HK-2 (cell line): ENCODE results near the gene TRIM38.
"Not testable (repeated sequence)": the region's sequence is repeated elsewhere in the genome, so short reads cannot be mapped to it uniquely, and the experiment has no call there.

ENCODE experiments used
- DNase-seq: peaks from one replicate; pipeline ENCODE4 v3.0.0-alpha.2; 2018; ENCODE audit not compliant: unreplicated experiment

TRIM38 gene

GRCh38 chr6:25971187-25971821, 8.7 kb downstream of the TRIM38 start:
- DNase-seq: peak; percentile 51

- no peak for DNase-seq
Measured at GRCh38 chr6:25972128-25972527, 9.5 kb downstream of the TRIM38 start.

DNA sequence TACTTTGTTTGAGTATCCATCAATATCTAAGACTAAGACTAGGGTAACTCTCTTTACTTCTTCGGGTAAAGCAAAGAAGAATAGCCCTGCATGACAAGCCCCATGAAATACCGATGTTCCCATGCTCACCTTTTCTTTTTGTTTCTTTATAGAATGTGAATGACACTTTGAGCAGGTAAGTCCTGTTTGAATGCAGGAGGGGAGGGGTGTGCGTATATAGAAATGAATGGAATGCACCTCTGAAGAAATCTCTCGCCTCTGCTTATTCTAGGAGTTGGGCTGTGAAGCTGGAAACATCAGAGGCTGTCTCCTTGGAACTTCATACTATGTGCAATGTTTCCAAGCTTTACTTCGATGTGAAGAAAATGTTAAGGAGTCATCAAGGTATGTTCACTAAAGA, 10.3 kb downstream of the TRIM38 start:
- no peak for DNase-seq

- no peak for DNase-seq
Measured at GRCh38 chr6:25973923-25974555, 11.4 kb downstream of the TRIM38 start.

- no peak for DNase-seq
Measured at GRCh38 chr6:25975923-25976560, 13.4 kb downstream of the TRIM38 start.

GRCh38 chr6:25980935-25981334, 18.3 kb downstream of the TRIM38 start:
- DNase-seq: no peak

DNA sequence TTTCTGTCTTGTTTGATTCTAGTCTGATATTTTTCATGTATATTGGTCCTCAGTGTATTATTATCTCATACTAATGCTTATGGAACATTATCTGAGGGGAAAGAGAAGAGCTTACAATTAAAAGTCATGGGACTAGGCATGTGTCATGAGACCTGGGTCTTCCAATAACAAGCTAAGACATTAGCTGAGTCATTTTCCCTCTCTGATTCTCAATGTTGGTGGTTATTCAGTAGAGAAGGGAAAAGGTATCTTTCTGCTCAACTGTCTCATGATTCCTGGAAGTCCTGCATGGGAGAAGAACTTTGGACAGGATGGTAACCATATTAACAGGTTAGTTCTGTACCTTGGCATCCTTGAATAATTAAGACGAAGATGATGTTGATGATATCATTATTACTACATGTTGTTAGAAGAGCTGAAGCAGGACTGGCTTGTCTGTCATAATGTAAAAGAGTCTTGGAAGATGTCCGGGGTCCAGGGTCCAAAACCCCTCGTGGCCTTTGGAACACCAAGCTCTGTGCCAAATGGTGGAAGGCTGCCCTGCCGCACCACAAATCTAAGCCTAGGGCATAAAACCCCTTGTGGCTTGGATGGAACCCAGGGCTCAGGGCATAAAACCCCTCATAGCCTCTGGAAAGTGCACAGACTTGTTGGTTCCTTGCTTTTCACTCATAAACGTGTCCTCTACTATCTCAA, 19.1 kb downstream of the TRIM38 start:
- no peak for DNase-seq

DNA sequence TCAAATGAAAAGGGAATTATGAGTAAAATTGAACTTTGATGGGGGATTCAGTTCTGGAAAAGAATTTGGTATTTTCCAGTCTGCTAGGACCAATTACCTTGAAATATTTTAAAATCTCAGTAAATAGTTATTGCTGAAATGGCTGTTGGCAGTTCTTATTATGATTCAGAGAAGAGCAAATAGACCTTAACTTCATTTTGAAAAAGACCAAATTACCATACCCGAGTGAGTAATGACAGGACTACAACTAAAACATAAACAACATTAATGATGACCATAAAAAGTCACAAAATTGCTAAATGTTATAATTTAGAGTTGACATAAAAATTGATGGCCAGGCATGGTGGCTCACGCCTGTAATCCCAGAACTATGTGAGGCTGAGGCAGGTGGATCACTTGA, 21.7 kb downstream of the TRIM38 start:
- DNase-seq: no peak

DNA sequence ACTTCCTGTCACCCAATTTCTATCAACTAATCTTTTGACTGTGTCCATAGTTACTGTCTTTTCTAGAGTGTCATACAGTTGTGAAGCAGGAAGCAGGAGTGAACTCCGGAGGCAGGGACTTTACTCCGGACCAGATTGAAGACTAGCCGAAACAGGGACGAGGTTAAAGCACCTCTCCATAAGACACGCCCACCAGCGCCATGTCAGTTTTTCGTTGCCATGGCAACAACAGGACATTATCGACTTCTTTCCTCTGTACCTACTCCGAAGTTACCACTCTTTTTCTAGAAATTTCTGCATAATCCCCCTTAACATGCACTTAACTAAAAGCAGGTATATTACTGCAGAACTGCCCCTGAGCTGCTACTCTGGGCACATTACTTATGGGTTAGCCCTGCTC, 25.2 kb downstream of the TRIM38 start:
- no peak for DNase-seq

DNA sequence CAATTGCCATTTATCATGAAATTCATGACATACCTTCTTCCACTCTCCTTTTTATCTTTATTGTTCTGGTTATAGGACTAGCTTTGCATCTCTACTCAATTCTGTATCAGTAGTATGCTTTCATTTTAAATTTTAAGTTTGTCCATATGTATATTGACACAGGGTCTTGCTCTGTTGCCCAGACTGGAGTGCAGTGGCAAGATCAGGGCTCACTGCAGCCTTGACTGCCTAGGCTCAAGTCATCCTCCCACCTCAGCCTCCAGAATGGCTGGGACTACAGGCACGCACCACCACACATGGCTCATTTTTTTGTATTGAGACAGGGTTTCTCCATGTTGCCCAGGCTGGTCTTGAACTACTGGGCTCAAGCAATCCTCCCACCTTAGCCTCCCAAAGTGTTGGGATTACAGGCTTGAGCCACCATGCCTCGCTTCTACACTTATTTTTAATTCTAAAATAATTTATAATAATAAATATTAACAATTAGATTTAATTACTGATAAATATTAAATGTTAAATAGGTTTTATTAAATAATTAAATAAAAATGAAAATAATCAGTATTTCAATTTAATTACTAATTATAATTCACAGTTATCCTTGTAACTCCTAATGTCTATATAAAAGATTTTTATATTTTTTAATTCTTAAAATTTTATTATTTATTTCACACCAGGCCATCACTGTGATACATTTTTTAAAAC, 27.7 kb downstream of the TRIM38 start:
- no peak for DNase-seq

DNA sequence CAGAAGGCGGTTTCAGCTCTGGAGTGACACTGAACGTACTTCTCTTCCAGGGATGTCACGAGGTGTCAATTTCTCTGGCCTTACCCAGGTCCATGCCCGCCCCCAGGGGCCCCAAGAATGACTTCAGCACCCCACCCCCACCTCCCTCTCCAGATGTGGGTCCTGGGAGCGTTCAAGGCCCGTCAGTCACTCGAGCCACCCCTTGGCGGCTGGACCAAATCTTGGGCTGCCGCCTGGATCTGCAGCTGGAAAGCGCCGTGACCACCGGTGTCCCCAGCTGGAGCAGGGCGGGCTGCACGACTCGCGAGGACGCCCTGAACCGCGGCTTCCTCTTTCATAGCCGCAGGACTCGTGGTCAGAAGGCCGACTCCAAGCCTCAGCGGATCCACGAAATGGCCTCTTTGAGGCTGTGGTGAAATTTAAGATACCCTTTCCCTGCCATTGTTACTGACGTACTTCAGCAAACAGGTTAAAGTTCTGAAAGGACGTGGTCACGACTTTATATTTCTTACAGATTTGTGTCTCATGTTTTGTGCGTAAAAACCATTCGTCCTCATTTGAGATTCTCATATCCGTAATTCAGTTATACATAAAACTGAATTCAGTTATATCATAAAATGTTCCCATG, 29.3 kb downstream of the TRIM38 start:
- DNase-seq: peak; percentile 69

DNA sequence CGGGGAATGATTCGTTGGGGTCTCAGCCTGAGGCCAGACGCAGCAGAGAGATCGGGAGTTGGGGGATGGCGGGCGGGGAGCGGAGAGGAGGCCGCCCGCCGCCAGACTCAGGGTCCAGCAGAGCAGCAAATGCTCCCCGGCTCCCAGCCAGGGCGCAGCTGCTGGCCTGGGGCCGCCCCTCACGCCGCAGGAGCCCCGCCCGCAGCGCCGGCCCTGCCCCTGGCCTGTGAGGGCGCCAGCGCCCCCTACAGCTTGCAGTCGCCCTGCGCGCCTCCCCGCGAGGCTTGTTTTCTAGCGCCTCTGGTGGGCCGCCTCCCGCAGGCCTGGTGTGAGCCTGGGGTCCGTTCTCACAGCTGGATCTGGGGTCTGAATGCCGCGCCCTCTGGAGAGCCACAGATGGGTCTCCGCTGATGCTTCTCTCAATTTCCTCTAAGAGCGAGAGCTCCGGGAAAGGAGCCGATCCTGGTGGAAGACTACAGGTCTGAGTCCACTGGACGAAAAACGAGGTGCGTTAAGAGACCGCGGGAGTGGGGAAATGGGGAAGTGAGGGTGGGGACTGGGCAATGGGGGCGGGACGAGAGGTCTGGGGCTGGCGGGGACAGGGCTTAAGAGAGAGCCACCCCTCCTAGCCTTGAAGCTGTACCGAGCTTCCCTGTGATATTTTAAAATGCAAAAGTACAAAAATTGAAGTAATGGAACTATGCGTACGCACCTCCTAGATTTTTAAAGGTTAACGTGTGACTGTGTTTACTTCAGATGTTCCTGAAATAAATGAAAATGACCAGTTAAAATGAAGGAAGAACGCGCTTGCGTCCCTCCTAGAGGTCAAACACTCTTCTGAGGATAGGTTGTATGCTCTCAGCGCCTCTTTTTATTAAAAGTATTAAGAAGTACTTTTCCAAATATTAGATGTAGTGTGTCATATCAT, 30.1 kb downstream of the TRIM38 start:
- peak; percentile 98 for DNase-seq

- DNase-seq: not testable (repeated sequence)
Measured at GRCh38 chr6:25993341-25993684, 30.7 kb downstream of the TRIM38 start.

DNA sequence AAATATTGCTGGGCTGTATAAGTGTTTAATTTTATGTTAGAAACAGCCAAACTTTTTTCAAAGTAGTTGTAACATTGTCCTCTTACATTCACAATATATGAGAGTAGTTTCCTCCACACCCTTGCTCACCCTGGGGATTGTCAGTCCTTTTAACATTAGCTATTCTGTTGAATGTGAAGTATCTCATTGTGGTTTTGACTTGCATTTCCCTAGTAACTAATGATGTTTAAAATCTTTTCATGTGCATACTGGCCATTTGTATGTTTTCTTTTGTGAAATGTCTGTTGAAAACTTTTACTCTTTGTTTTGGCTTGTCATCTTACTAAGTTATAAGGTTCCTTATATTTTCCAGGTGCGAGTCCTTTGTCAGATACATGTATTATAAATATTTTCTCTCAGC, 32.9 kb downstream of the TRIM38 start:
- no peak for DNase-seq

DNA sequence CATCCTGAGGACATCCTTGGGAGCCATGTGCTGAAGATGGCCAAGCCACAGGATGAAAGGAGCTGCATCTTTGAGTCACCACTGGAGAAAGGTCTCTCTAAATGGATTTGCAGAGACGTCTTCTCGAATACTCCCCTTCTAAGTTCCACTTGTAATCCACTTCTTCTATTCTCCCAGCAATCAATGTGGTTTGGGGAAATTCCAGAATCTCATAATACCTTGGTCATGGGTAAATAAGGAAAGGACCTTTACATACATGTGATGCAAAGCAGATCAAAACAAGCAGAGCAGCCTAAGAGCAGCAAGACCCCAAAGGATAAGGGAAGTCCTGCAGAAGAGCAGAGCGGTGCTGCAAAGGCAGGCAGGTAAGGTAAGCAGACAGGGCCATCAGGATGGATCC, 35.3 kb downstream of the TRIM38 start:
- no peak for DNase-seq

DNA sequence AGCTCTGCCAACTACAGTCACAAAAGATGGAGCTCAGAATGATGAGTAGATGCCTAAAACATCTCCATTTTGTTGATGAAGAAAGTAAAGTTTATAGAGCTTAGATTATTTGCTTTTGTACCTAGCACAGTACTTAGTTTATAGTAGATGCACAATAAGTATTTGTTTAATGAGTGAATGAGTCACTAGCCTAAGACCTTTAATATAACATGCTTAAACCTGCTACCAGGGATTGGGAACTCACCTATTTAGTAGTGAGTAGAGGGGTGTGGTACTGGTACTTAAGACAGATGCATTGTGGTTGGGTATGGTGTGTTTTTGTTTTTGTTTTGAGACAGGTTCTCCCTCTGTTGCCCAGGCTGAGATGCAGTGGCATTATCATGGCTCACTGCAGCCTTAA, 35.8 kb downstream of the TRIM38 start:
- no peak for DNase-seq

DNA sequence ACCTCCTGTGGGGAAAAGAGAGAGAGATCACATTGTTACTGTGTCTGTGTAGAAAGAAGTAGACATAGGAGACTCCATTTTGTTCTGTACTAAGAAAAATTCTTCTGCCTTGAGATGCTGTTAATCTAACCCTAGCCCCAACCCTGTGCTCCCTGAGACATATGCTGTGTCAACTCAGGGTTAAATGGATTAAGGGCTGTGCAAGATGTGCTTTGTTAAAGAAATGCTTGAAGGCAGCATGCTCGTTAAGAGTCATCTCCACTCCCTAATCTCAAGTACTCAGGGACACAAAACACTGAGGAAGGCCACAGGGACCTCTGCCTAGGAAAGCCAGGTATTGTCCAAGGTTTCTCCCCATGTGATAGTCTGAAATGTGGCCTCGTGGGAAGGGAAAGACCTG, 36.6 kb downstream of the TRIM38 start:
- DNase-seq: not testable (repeated sequence)

DNA sequence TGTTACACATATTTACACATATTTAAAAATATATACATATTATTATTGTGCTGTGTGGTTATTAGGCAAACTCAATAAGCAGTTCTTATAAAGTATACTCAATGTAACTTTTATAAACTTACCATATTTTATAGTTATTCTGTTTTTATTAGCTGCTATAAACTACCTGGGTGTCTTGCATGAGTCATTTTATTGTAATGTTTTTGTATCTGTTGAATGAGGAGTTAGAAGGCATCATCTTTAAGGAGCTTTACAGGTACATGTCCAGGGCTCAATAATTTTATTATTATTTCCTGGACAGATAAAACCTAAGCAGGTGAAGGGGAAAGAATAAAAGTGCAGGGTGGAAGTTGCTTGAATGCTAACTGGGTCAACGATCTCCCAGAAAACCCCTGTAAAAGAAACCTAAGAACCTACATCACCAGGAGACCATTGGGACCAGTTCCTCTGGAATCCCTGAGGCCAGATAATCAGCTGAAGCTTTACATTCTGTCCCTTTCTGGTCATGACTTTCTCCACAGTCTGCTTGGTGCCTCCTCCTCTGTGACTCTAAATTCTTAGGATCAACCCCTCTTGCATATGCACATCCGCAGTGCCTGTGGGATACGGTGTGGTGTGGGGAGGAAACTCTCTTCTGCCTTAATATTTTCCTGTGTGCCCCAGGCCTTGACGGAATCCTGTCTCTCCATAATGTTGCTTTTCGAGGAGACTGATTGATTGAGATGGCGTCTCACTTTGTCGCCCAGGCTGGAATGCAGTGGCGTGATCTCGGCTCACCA, 38.0 kb downstream of the TRIM38 start:
- no peak for DNase-seq

GRCh38 chr6:26003102-26003694, 40.6 kb downstream of the TRIM38 start:
- peak; percentile 44 for DNase-seq
